HEK293T (cell line): Measurements from ENCODE around the gene LONP2.

ENCODE experiments used
- HDGF ChIP-seq: fragments of 450-650 bp; IDR thresholded peaks from 2 replicates; pipeline ENCODE4 v1.6.1; 2017; ENCODE audit warnings: antibody characterized with exemption, borderline replicate concordance
- TF ChIP-seq, protein P1 (sequence below): fragments of 450-650 bp; IDR thresholded peaks from 2 replicates; pipeline ENCODE4 v1.6.1; 2016

DNA sequence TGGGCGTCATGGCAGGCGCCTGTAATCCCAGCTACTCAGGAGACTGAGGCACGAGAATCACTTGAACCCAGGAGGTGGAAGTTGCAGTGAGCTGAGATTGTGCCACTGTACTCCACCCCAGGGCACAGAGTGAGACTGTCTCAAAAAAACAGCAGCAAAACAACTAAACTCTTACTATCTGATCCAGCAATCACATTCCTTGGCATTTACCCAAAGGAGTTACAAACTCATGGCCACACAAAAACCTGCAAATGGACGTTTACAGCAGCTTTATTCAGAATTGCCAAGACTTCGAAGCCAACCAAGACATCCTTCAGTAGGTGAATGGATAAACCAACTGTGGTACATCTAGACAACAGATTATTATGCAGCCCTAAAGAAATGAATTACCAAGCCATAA is 137.1 kb downstream of the LONP2 start:
- no peak for TF ChIP-seq HDGF
- TF ChIP-seq, protein P1, sequence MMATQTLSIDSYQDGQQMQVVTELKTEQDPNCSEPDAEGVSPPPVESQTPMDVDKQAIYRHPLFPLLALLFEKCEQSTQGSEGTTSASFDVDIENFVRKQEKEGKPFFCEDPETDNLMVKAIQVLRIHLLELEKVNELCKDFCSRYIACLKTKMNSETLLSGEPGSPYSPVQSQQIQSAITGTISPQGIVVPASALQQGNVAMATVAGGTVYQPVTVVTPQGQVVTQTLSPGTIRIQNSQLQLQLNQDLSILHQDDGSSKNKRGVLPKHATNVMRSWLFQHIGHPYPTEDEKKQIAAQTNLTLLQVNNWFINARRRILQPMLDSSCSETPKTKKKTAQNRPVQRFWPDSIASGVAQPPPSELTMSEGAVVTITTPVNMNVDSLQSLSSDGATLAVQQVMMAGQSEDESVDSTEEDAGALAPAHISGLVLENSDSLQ = no peak
